H54 (cell line): ENCODE measurements around the gene TP53I11.
A peak's percentile ranks its signal among the peaks of the same experiment; 100 is the strongest.

Experiments used
- DNase-seq: peaks from one replicate; pipeline ENCODE4 v3.0.0; 2011; ENCODE audit warnings: low spot score, mixed read lengths; ENCODE audit not compliant: insufficient read length
- FAIRE-seq: peaks from 3 replicates; lab custom pipeline; 2011; peaks lifted over from hg19 to GRCh38; lab: Jason Lieb, UNC
- POLR2A ChIP-seq: IDR thresholded peaks from 2 replicates; pipeline ENCODE4 v1.6.1; 2011; ENCODE audit warnings: low read depth, mild to moderate bottlenecking, low read length

Gene TP53I11

GRCh38 chr11:44912270-44912987, 38.3 kb downstream of the TP53I11 start:
- TF ChIP-seq POLR2A, result no peak
- FAIRE-seq, result no peak
- no peak for DNase-seq

- FAIRE-seq (no peak), DNase-seq (peak; percentile 91)
- TF ChIP-seq POLR2A, result no peak
These were observed 39.5 kb downstream of the TP53I11 start for GRCh38 chr11:44911029-44911814.

- DNase-seq (no peak), FAIRE-seq (no peak)
- TF ChIP-seq POLR2A, result no peak
These were observed 40.1 kb downstream of the TP53I11 start for GRCh38 chr11:44910591-44910990.

GRCh38 chr11:44909557-44909956, 41.1 kb downstream of the TP53I11 start:
- FAIRE-seq (no peak), DNase-seq (no peak)
- no peak for TF ChIP-seq POLR2A

- FAIRE-seq (no peak), DNase-seq (no peak)
- TF ChIP-seq POLR2A, result no peak
These were observed 44.0 kb downstream of the TP53I11 start for GRCh38 chr11:44906649-44907048.

GRCh38 chr11:44905131-44905866, 45.4 kb downstream of the TP53I11 start:
- no peak for TF ChIP-seq POLR2A
- FAIRE-seq (no peak), DNase-seq (no peak)

- no peak for FAIRE-seq
- TF ChIP-seq POLR2A, result no peak
- no peak for DNase-seq
These were observed 46.2 kb downstream of the TP53I11 start for GRCh38 chr11:44904261-44905020.

GRCh38 chr11:44903518-44903917, 47.2 kb downstream of the TP53I11 start:
- TF ChIP-seq POLR2A, result no peak
- DNase-seq, result no peak
- FAIRE-seq, result no peak

- DNase-seq (no peak), FAIRE-seq (no peak)
- TF ChIP-seq POLR2A, result no peak
These were observed 47.6 kb downstream of the TP53I11 start for GRCh38 chr11:44903035-44903434.

- FAIRE-seq (no peak), DNase-seq (no peak)
- no peak for TF ChIP-seq POLR2A
These were observed 48.9 kb downstream of the TP53I11 start for GRCh38 chr11:44901786-44902185.

- no peak for DNase-seq
- FAIRE-seq, result no peak
- TF ChIP-seq POLR2A, result no peak
These were observed 49.5 kb downstream of the TP53I11 start for GRCh38 chr11:44901120-44901633.

GRCh38 chr11:44899959-44900358, 50.7 kb downstream of the TP53I11 start:
- DNase-seq (peak; percentile 44), FAIRE-seq (no peak)
- TF ChIP-seq POLR2A, result no peak
